H9 (cell line): Measurements from ENCODE around the gene DES. TPM values are rescaled to one million over a fixed set of nuclear protein-coding genes. Genes with fewer than 3 reads are reported as not detected.

ENCODE experiments used
- DNase-seq: peaks from one replicate; pipeline ENCODE4 v3.0.0-alpha.2; 2017
- H2AFZ ChIP-seq: one replicate; pipeline ENCODE4 v1.6.1; 2013; ENCODE audit warnings: mild to moderate bottlenecking, low read length, control low read depth, moderate library complexity
- H2AK5ac ChIP-seq: 2 replicates; pipeline ENCODE4 v1.6.1; 2013; ENCODE audit warnings: low read length, control low read depth, mixed read lengths; ENCODE audit not compliant: insufficient read length
- H2BK120ac ChIP-seq: one replicate; pipeline ENCODE4 v1.6.1; 2013; ENCODE audit warnings: low read depth, mild to moderate bottlenecking, low read length, control low read depth, inconsistent platforms; ENCODE audit not compliant: poor library complexity, severe bottlenecking
- H2BK12ac ChIP-seq: 2 replicates; pipeline ENCODE4 v1.6.1; 2013; ENCODE audit warnings: low read length, control low read depth, mixed read lengths, low read depth; ENCODE audit not compliant: insufficient read length
- H2BK15ac ChIP-seq: 2 replicates; pipeline ENCODE4 v1.6.1; 2013; ENCODE audit warnings: low read depth, low read length, control low read depth
- H2BK20ac ChIP-seq: one replicate; pipeline ENCODE4 v1.6.1; 2013; ENCODE audit warnings: low read depth, mild to moderate bottlenecking, low read length, control low read depth, inconsistent platforms; ENCODE audit not compliant: poor library complexity, severe bottlenecking
- H2BK5ac ChIP-seq: 2 replicates; pipeline ENCODE4 v1.6.1; 2013; ENCODE audit warnings: low read length, control low read depth, mixed read lengths; ENCODE audit not compliant: insufficient read length
- H3K14ac ChIP-seq: 2 replicates; pipeline ENCODE4 v1.6.1; 2013; ENCODE audit warnings: low read length, control low read depth; ENCODE audit not compliant: insufficient read depth
- H3K18ac ChIP-seq: 2 replicates; pipeline ENCODE4 v1.6.1; 2013; ENCODE audit warnings: low read depth, mild to moderate bottlenecking, mixed read lengths, low read length, control low read depth; ENCODE audit not compliant: insufficient read length
- H3K23ac ChIP-seq: 2 replicates; pipeline ENCODE4 v1.6.1; 2013; ENCODE audit warnings: low read length, control low read depth, mixed read lengths, low read depth; ENCODE audit not compliant: insufficient read length
- H3K23me2 ChIP-seq: 2 replicates; pipeline ENCODE4 v1.6.1; 2013; ENCODE audit warnings: low read depth, mild to moderate bottlenecking, mixed read lengths, low read length, control low read depth; ENCODE audit not compliant: insufficient read length, poor library complexity, severe bottlenecking
- H3K27ac ChIP-seq: 2 replicates; pipeline ENCODE4 v1.5.1; 2013; ENCODE audit warnings: low read length, control low read depth, mixed read lengths, low read depth; ENCODE audit not compliant: insufficient read length
- H3K27me3 ChIP-seq: 2 replicates; pipeline ENCODE4 v1.6.1; 2013; ENCODE audit warnings: low read length, control low read depth, inconsistent platforms; ENCODE audit not compliant: insufficient read depth
- H3K4ac ChIP-seq: 2 replicates; pipeline ENCODE4 v1.6.1; 2013; ENCODE audit warnings: low read depth, mild to moderate bottlenecking, control low read depth, inconsistent platforms, low read length, moderate library complexity
- H3K4me1 ChIP-seq: 2 replicates; pipeline ENCODE4 v1.6.1; 2013; ENCODE audit warnings: low read length, control low read depth, inconsistent platforms; ENCODE audit not compliant: insufficient read depth
- H3K4me2 ChIP-seq: 2 replicates; pipeline ENCODE4 v1.6.1; 2013; ENCODE audit warnings: low read length, control low read depth, mixed read lengths; ENCODE audit not compliant: insufficient read length, insufficient read depth
- H3K56ac ChIP-seq: 2 replicates; pipeline ENCODE4 v1.6.1; 2013; ENCODE audit warnings: low read depth, mild to moderate bottlenecking, mixed read lengths, low read length, control low read depth; ENCODE audit not compliant: insufficient read length
- H3K79me1 ChIP-seq: 2 replicates; pipeline ENCODE4 v1.6.1; 2013; ENCODE audit warnings: low read depth, mild to moderate bottlenecking, moderate library complexity, low read length, control low read depth, inconsistent platforms; ENCODE audit not compliant: insufficient read depth, poor library complexity, severe bottlenecking
- H3K79me2 ChIP-seq: 2 replicates; pipeline ENCODE4 v1.6.1; 2013; ENCODE audit warnings: low read length, control low read depth, inconsistent platforms; ENCODE audit not compliant: insufficient read depth
- H3K9ac ChIP-seq: 2 replicates; pipeline ENCODE4 v1.6.1; 2013; ENCODE audit warnings: low read length, control low read depth, mixed read lengths; ENCODE audit not compliant: insufficient read length; ENCODE audit errors: extremely low read depth
- H3K9me3 ChIP-seq: one replicate; pipeline ENCODE4 v1.6.1; 2013; ENCODE audit warnings: low read depth, low read length, inconsistent platforms; ENCODE audit not compliant: control insufficient read depth
- H3T11ph ChIP-seq: one replicate; pipeline ENCODE4 v1.6.1; 2013; ENCODE audit warnings: mild to moderate bottlenecking, low read length, control low read depth, inconsistent platforms
- H4K20me1 ChIP-seq: one replicate; pipeline ENCODE4 v1.6.1; 2013; ENCODE audit not compliant: control insufficient read depth, insufficient read length, insufficient read depth
- H4K5ac ChIP-seq: 2 replicates; pipeline ENCODE4 v1.6.1; 2013; ENCODE audit warnings: low read depth, mild to moderate bottlenecking, mixed read lengths, low read length, control low read depth; ENCODE audit not compliant: insufficient read length
- H4K8ac ChIP-seq: replicated peaks from 2 replicates; pipeline ENCODE4 v1.6.1; 2013; ENCODE audit warnings: low read length, control low read depth, mixed read lengths, low read depth; ENCODE audit not compliant: insufficient read length
- H4K91ac ChIP-seq: 2 replicates; pipeline ENCODE4 v1.6.1; 2013; ENCODE audit warnings: low read depth, mild to moderate bottlenecking, moderate library complexity, mixed read lengths, low read length, control low read depth; ENCODE audit not compliant: insufficient read length
- H3K27ac Mint-ChIP-seq, 3 experiments: 2 replicates in 2 of 3; 3 replicates in 1 of 3; pipeline ENCODE4 v1.8.0; 2020 to 2021; ENCODE audit warnings: mixed read lengths in 3 of 3, mild to moderate bottlenecking in 1 of 3, moderate library complexity in 1 of 3
- H3K27me3 Mint-ChIP-seq: 2 replicates; pipeline ENCODE4 v1.8.0; 2021; ENCODE audit warnings: low read depth, mild to moderate bottlenecking, moderate library complexity, mixed read lengths
- H3K36me3 Mint-ChIP-seq, 3 experiments: 2 replicates in 2 of 3; 3 replicates in 1 of 3; pipeline ENCODE4 v1.8.0; 2020 to 2021; ENCODE audit warnings: low read depth in 3 of 3, mixed read lengths in 3 of 3; ENCODE audit not compliant: insufficient read depth in 1 of 3
- H3K4me1 Mint-ChIP-seq, 2 experiments: 2 replicates each; pipeline ENCODE4 v1.8.0; 2020; ENCODE audit warnings: mixed read lengths in 2 of 2
- H3K4me3 Mint-ChIP-seq, 2 experiments: 2 replicates in 1 of 2; 3 replicates in 1 of 2; pipeline ENCODE4 v1.8.0; 2020 to 2021; ENCODE audit warnings: mild to moderate bottlenecking in 2 of 2, mixed read lengths in 2 of 2, moderate library complexity in 1 of 2
- H3K9me3 Mint-ChIP-seq, 2 experiments: 2 replicates in 1 of 2; 3 replicates in 1 of 2; pipeline ENCODE4 v1.8.0; 2020; ENCODE audit warnings: mild to moderate bottlenecking in 2 of 2, mixed read lengths in 2 of 2, moderate library complexity in 1 of 2
- WGBS: extraction: QIAGEN DNeasy Blood & Tissue Kit; methylation state at CpG from one replicate; pipeline ENCODE4 v1.1.7; 2013; ENCODE audit warnings: missing lambda C conversion rate, low lambda C conversion rate, mixed read lengths; ENCODE audit not compliant: insufficient read length; ENCODE audit errors: extremely low coverage; 5-methylcytosine and 5-hydroxymethylcytosine counted together
- total RNA-seq: library from RNA; stranded (reverse); gene quantifications from 2 replicates; pipeline ENCODE4 v1.2.1, GENCODE V29; 2021
- TF ChIP-seq, protein P1 (sequence below): fragments of 200-600 bp; sonication (generic); conservative IDR thresholded peaks from 3 replicates; pipeline ENCODE4 v1.8.0; 2021; ENCODE audit warnings: antibody characterized with exemption, mild to moderate bottlenecking

DES gene
- total RNA-seq, 1 experiment from 2014 or later = 4.6 TPM

DNA sequence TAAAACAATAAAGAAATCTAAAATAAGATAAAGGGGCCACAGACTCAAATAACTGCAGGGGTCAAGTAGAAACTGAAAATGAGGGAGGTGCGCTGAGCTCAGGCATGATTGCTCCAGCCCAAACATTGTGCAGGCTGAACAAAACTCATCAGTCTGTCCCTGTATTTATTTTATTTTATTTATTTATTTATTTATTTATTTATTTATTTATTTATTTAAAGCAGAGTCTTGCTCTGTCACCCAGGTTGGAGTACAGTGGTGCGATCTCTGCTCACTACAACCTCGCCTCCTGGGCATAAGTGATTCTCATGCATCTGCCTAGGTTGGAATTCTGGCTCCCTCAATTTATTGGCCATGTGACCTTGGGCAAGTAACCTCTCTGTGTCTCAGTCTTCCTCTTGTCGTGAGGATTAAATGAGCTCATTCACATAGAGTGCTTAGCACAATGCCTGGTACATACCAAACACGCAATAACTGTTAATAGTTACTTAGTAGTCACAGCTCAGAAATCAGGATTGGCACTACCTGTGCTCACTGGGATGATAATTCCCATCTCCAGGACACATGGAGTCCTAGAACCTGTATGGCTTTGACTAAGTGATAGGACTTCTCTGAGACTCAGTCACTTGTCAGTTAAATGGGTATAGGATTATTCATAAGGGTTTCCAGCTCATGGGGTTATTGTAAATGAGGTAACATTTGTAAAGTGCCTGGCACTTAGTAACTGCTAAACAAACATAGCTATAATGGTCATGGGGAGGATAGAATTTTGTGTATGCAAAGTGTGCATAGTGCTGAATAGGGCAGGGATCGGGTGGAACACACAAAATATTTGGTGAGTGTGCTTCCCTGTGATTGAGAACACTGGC lies 22.4 kb downstream of the DES start:
- Histone ChIP-seq H3K23me2 (peaks cover 3% of the 10 kb centered on the region), H4K5ac (no peak overlapping the region), H3K79me2 (no peaks in the 10 kb centered on the region), H3K9me3 (no peaks in the 10 kb centered on the region), H3K9ac (no peak overlapping the region), H2AFZ (no peak overlapping the region), H3K14ac (no peak overlapping the region), H3K79me1 (no peaks in the 10 kb centered on the region), H2BK5ac (no peak overlapping the region), H3K23ac (no peak overlapping the region), H3K4me1 (no peaks in the 10 kb centered on the region; the same call in 1 of the 2 replicates), H3K27me3 (peaks cover 5% of the 10 kb centered on the region; the same call in 1 of the 2 replicates), H2AK5ac (no peak overlapping the region), H2BK15ac (no peak overlapping the region), H3K18ac (no peak overlapping the region), H2BK12ac (no peak overlapping the region), H3T11ph (no peak overlapping the region), H2BK20ac (no peak overlapping the region), H4K20me1 (no peaks in the 10 kb centered on the region), H2BK120ac (no peak overlapping the region), H4K8ac (no peak overlapping the region), H3K4ac (no peak overlapping the region), H3K56ac (no peak overlapping the region), H3K4me2 (no peak overlapping the region), H4K91ac (no peak overlapping the region), H3K27ac (no peak overlapping the region)
- Mint-ChIP-seq H3K4me3 (peak overlapping the region; percentile 74 to 88), H3K36me3 (peaks cover 0 to 3% (median 3%) of the 10 kb centered on the region in 3 experiments; a peak in 2 of 7 replicates), H3K4me1 (peaks cover 18 to 27% of the 10 kb centered on the region in 2 experiments), H3K9me3 (no peaks in the 10 kb centered on the region), H3K27ac (no peak overlapping the region), H3K27me3 (peaks cover 41% of the 10 kb centered on the region)
- no CpG with 5 or more reads among the region's 6 CpGs for WGBS
- no peak for DNase-seq
- TF ChIP-seq, protein P1, sequence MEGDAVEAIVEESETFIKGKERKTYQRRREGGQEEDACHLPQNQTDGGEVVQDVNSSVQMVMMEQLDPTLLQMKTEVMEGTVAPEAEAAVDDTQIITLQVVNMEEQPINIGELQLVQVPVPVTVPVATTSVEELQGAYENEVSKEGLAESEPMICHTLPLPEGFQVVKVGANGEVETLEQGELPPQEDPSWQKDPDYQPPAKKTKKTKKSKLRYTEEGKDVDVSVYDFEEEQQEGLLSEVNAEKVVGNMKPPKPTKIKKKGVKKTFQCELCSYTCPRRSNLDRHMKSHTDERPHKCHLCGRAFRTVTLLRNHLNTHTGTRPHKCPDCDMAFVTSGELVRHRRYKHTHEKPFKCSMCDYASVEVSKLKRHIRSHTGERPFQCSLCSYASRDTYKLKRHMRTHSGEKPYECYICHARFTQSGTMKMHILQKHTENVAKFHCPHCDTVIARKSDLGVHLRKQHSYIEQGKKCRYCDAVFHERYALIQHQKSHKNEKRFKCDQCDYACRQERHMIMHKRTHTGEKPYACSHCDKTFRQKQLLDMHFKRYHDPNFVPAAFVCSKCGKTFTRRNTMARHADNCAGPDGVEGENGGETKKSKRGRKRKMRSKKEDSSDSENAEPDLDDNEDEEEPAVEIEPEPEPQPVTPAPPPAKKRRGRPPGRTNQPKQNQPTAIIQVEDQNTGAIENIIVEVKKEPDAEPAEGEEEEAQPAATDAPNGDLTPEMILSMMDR = no peak
